GM12864 (cell line): ENCODE measurements around the gene MAPRE2.

ENCODE experiments used
- DNase-seq: peaks from one replicate; pipeline ENCODE4 v3.0.0-alpha.2; 2011; ENCODE audit warnings: low read depth
- H3K4me3 ChIP-seq: 2 replicates; pipeline ENCODE4 v1.5.1; 2011; ENCODE audit warnings: mild to moderate bottlenecking, low read depth, low read length, control low read depth
- CTCF ChIP-seq: IDR thresholded peaks from 2 replicates; pipeline ENCODE4 v1.5.1; 2011; ENCODE audit warnings: low read depth, mild to moderate bottlenecking, moderate library complexity, low read length, control low read depth, inconsistent platforms; ENCODE audit errors: missing control alignments

Gene MAPRE2

GRCh38 chr18:35067454-35067853 is 26.2 kb downstream of the MAPRE2 start:
- DNase-seq, result no peak
- no peak for TF ChIP-seq CTCF
- no peak overlapping the region for H3K4me3 ChIP-seq

GRCh38 chr18:35071819-35072247 is 30.6 kb downstream of the MAPRE2 start:
- no peak for TF ChIP-seq CTCF
- H3K4me3 ChIP-seq, result no peak overlapping the region
- DNase-seq, result no peak

GRCh38 chr18:35072616-35073015 is 31.4 kb downstream of the MAPRE2 start:
- DNase-seq, result no peak
- no peak for TF ChIP-seq CTCF
- no peak overlapping the region for H3K4me3 ChIP-seq

GRCh38 chr18:35073186-35074105 is 32.2 kb downstream of the MAPRE2 start:
- DNase-seq, result no peak
- no peak for TF ChIP-seq CTCF
- H3K4me3 ChIP-seq, result no peak overlapping the region

- no peak overlapping the region for H3K4me3 ChIP-seq
- no peak for TF ChIP-seq CTCF
- DNase-seq, result no peak
Observed at GRCh38 chr18:35074581-35074980, 33.4 kb downstream of the MAPRE2 start.

GRCh38 chr18:35075132-35075531 is 33.9 kb downstream of the MAPRE2 start:
- no peak for TF ChIP-seq CTCF
- no peak overlapping the region for H3K4me3 ChIP-seq
- DNase-seq, result no peak
